Endothelial cell of hepatic sinusoid (primary cell): ENCODE measurements around the gene CARD19.

Experiments used
- in situ Hi-C: cut with HindIII; loops from 2 replicates; pipeline ENCODE4 v1.10.0; 2017; ENCODE audit warnings: low sequenced_read_pairs

Gene CARD19

DNA sequence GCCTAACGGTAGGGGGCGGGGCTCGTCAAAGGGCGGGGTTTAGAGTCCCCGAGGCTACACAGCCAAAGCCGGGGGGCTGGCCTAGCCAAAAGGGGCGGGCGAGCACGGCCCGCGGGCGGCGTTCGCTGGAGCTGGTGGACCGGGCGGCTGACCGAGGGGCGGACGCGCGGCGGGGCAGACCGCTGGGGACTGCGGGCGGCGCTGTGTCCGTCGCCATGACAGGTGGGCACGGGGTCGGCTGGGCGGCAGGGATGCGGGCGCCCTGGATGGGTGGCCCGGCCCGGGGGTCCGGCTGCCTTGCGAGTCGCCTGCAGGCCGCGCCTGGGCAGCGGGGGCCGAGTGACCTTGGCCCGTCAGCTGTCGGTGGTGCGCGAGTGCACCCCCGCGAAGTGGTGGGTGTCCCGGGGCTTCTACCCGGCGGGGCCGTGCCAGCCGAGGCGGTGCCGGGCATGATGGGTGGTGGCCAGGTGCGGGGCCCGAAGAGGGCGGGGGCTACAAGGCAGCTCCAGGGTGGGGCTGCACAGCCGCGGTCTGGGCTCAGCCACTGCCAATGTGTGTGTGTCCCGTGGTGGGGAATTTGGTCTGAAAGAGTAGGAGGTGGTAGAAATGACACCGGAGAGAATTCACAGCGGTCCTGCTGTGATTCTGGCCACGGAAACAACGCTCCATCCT is at the start of gene CARD19:
CARD19 (plus strand) TSS at position 87 of the 672 bp plus-strand sequence; CDS start at position 216, 129 bp downstream.
- in situ Hi-C loops, result no loop called here

DNA sequence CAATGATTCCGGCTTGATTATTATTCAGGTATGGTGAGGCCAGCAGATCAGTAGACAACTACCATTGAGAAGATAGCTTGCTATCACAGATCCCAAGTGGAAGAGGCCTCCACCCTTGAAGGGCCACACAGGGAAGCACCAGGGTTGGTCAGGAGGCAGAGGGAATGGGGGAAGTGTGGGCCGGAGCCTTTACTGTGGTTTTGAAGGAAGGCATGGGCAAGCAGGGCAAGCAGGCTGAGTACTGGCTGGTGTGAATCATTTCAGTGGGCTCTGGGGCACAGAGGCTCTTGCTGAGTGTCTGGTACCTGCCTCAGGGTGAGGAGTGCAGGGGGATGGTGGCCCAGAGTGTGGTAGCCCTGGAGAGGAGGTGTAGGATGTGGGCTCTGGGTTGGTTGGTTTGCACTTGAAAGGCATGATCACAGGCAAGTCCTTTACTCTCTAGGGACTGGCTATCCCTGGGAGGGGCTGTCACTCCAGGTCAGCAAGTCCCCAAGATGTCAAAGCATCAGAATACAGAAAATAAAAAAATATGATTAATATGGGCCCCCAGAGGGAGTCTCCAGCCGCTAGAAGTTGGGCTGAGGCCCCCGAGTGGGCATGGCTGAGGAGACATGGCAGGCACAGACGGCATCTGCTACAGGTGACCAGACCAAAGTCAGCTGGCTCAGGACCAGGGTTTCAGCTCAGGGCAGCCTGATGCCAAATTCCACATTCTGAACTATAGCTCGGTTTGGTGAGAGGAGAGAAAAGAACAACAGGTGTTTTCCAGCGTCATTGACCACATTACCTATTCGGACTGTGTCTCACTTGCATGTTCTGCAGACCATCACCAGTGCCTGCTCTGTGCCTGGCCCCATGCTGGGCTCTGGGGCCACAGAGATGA is 47.2 kb upstream of the CARD19 start:
- in situ Hi-C loops, result no loop called here

- in situ Hi-C loops, result no loop called here
Measured at GRCh38 chr9:93049491-93049890, 46.5 kb upstream of the CARD19 start.

DNA sequence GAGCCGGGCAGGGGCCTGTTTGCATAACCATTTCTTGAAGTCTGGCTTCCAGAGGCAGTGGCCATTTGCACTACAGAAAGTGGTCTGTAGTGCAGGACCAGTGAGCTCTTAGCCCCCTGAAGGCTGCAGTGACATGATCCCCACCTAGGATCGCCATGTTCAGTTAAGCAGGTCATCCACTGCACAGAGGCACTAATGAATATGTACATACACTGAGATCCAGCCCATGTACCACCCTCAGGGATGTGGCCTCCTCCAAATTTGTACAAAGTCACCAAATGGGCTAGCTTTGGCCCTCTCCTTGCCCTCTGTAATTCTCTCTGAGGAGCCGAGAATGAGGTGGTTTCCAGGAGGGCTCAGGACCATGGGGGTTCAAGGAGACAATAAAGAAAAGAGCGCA is 45.8 kb upstream of the CARD19 start:
- in situ Hi-C loops, result no loop called here

GRCh38 chr9:93051680-93052089 is 44.3 kb upstream of the CARD19 start:
- in situ Hi-C loops, result no loop called here

DNA sequence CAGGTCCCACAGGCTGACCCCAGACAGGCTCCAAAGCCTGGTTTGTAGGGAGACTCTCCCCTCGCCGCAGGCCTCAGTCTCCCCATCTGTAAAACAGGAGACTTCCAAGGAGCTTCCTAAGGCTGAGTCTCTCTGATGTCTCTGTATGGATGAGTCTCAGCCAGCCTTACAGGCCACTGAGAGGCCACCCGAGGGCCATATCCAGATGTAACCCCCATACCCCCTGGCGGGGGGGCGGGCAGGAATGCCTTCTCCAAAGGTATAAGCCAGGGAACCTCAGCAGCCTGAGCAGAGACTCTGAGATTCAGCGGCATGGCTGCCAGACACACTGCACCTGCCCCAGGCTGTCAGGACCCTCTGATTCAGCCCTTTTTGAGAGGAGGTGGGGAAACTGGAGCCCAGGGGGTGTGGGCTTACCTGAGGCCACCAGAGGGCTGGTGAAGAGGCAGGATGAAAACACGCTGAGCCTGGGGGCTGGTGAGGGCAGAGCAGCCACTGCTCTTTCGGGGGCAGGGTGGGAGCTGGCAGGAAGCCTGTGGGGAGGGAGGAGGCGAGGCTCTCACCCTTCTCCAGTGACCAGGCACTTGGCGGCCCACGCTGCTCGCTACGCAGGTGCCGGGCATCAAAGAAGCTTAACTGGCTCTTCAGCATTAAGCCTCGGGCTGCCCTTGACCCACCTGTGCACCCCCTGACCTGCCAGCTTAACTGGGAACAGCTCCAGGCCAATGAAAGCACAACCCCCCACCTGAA is 43.1 kb upstream of the CARD19 start:
- in situ Hi-C loops, result no loop called here

DNA sequence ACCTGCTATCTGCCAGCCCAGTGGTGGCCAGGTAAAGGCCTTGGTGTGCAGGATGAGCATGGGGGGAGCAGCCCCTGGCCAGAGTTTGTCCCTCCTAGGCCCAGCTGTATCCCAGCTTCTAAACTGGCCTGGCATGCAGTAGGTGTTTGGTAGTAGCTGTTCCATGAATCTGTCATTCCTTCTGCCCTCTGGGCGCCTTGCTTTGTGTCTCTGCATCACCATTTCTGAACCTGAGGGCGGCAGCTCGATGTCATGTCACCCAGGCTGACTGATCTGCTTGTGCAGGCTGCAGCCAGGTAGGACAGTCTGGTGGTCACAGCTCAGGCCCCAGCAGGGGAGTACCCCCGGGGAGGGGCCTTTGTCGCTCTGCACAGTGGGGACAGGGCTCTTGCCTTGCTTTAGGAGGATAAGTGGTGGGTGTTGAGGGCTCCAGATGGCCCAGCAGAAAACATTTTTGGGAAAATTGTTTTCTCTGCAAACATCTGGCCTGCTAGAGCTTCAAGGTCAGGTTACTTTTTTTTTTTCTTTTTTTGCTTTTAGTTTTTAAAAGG is 42.2 kb upstream of the CARD19 start:
- in situ Hi-C loops, result no loop called here

DNA sequence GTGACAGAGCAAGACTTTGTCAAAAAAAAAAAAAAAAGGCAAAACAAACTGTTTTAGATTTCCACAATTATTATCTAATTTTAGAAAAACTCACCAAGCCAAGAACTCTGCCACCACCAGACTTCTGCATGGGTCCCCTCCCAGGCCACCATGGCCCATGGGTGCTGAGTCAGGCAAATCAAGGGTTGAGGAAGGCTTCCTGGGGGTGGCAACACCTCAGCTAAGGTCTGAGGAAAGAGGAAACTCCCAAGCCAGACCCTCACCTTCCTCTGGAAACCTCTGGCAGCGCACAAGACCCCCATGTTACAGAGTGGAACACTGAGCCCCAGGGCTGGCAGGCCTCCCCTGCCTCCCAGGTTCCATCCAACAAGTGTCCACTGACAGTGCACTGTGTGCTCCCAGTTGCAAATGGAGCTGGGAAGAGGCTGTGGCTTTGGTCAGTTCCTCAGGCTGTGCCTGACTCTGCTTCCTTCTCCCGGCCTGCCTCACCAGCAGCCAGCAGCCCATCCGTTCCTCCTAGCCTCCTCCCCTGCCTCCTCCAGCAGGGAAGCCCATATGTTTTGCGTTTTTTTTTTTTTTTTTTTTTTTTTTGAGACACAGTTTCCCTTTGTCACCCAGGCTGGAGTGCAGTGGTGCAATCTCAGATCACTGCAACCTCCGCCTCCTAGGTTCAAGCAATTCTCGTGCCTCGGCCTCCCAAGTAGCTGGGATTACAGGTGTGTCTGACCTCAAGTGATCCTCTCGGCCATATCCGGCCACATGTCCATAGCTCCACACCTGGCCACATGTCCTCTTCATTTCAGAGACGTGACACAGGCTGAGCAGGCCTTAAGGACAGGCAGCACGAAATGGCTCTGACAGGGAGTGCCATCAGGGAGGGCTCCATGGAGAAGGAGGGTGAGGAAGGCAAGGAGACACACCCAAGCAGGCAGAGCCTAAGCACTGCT is 41.0 kb upstream of the CARD19 start:
- in situ Hi-C loops, result no loop called here

DNA sequence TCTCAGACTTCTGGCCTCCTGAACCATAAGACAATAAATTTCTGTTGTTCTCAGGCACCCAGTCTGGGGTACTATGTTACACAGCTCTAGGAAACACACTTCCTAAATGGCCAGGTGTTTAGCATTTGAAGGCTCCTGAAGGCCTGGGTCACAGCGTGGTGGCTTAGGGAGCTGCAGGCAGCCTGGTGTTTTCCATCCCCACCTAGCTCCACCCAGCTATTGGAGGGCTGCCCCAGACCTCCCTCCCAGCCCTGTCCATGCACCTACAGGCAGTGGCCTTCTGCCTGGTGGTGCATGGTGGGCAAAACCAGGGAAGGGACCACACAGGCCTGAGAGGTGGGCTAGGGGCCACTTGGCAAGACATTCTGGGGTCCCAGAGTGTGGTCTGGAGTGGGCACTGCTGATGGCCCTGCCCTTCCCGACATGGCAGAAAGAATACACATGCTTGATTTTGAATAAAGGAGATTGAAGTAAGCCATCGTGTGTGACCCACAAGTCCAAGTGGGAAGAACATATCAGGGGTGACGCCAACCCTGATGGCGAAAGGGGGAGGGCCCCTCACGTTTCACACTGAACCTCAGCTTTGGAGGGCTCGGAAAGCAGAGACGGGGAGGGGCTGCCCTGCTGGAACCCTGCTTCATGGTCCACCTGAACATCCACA is 38.8 kb upstream of the CARD19 start:
- in situ Hi-C loops, result no loop called here

GRCh38 chr9:93057703-93058354 is 38.2 kb upstream of the CARD19 start:
- in situ Hi-C loops, result no loop called here

- in situ Hi-C loops, result no loop called here
Measured at GRCh38 chr9:93058355-93059010, 37.5 kb upstream of the CARD19 start, which contains the start of gene SUSD3. Gene SUSD3, plus strand, starts transcription at chr9:93058701. Its CDS starts 42 bp downstream, at chr9:93058743.

- in situ Hi-C loops, result no loop called here
Measured at GRCh38 chr9:93059011-93059714, 36.9 kb upstream of the CARD19 start.

DNA sequence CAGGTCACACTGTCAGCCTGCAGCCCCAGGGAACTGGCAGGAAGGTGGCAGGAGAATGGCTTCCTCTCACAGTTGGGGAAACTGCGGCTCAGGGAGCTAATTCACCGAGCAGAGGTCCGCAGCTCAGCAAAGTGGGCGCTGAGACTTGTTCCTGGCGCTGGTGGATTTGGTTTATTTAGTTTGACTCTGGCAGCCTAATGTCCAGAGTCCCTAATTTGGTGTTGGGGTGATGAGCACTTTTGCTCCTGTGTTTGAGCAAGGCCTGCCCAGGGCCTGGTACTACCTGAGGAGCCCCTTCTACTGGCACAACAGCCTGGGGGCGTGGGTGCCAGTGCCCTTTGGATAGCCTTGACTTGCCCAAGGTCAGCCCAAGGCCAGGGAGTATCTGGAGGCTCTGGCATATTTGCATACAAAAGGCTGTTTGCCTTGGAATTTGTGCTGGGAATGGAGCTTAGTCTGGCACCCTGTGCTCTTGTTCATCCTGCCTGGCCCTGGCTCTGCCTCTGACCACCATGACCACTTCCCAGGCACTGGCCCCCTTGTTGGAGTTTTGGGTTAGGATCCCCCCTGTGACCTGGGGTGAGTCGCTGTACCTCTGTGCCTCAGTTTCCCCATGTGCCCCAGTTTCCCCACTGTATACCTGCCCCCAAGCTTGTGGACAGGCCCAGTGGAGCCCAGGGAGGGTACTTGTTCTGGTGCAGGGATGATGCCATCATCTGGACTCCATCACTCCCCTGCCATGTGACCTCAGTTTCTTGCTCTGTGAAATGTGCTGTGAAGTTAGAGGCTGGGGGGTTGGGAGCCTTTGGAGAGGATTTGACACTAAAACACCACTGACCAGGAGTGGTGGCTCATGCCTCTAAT is 36.1 kb upstream of the CARD19 start:
- in situ Hi-C loops, result no loop called here

GRCh38 chr9:93060746-93061259 is 35.2 kb upstream of the CARD19 start:
- in situ Hi-C loops, result no loop called here

DNA sequence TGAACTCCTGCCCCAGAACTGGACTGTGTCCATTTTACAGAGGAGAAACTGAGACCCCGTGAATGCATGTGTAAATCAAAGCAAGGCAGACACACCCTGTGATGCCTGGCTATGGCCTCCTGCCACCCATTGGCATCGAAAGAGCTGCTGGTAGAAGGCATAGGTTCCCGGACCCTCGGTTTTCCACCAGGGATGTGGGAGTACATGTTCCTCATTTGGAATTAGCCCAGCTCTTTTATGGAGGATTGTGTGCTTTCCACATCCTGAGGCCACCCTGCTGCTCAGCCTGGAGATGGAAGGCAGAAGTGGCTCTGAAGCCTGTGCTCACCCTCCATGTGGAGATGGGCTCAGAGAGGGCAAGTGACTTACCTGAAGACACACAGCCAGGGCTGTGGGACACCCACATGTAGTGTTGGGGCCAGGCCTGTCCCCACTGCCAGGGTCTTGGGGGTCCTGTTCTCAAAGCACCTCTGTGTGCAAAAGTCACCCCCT is 34.7 kb upstream of the CARD19 start:
- in situ Hi-C loops, result no loop called here
